Measurements from ENCODE around the gene ANKS1A.
A peak's percentile ranks its signal among the peaks of the same experiment; 100 is the strongest.

The ANKS1A gene

GRCh38 chr6:35023091-35024000 lies 134.3 kb downstream of the ANKS1A start:
- no peak for TF ChIP-seq CTCF (IDR thresholded peaks at IDR 0.05; ENCODE audit: low read depth, low read length)
- no peak overlapping the region for H3K4me3 ChIP-seq (ENCODE audit: low read depth, low read length)

GRCh38 chr6:35024551-35025054 lies 135.5 kb downstream of the ANKS1A start:
- no peak for TF ChIP-seq CTCF (IDR thresholded peaks at IDR 0.05; ENCODE audit: low read depth, low read length)
- H3K4me3 ChIP-seq (ENCODE audit: low read depth, low read length), result no peak overlapping the region

GRCh38 chr6:35025232-35026188 lies 136.5 kb downstream of the ANKS1A start:
- H3K4me3 ChIP-seq (ENCODE audit: low read depth, low read length), result no peak overlapping the region

GRCh38 chr6:35026434-35027222 lies 137.6 kb downstream of the ANKS1A start:
- TF ChIP-seq CTCF (IDR thresholded peaks at IDR 0.05; ENCODE audit: low read depth, low read length), result no peak
- no peak overlapping the region for H3K4me3 ChIP-seq (ENCODE audit: low read depth, low read length)

More at GRCh38 chr6:35025232-35026188, 136.5 kb downstream of the ANKS1A start:
- 0 out of 2 replicates have a peak, but pooled peaks have one; percentile 13 for TF ChIP-seq CTCF (IDR thresholded peaks at IDR 0.05; ENCODE audit: low read depth, low read length)

GRCh38 chr6:35027807-35028206 lies 138.8 kb downstream of the ANKS1A start:
- no peak overlapping the region for H3K4me3 ChIP-seq (ENCODE audit: low read depth, low read length)

More at GRCh38 chr6:35027807-35028206, 138.8 kb downstream of the ANKS1A start:
- no peak for TF ChIP-seq CTCF (IDR thresholded peaks at IDR 0.05; ENCODE audit: low read depth, low read length)
